A549 (cell line): ENCODE data around the gene SUPV3L1.

Experiments
- CEBPB ChIP-seq, 2 experiments: fragments of >200 bp in 1 of 2; sonication (Bioruptor Twin) in 1 of 2; formaldehyde crosslinking in 1 of 2; IDR thresholded peaks; 2 replicates each; pipeline ENCODE4 v1.6.1; 2012 to 2016
- CTCF ChIP-seq: fragments of >200 bp; sonication (Bioruptor Twin); formaldehyde crosslinking; IDR thresholded peaks from 3 replicates; pipeline ENCODE4 v1.5.1; 2016
- EP300 ChIP-seq, 2 experiments: fragments of >200 bp; sonication (Bioruptor Twin); formaldehyde crosslinking; IDR thresholded peaks; 2 replicates in 1 of 2; 3 replicates in 1 of 2; pipeline ENCODE4 v1.6.1; 2016 to 2017
- FOSL2 ChIP-seq, 2 experiments: fragments of 450-650 bp in 1 of 2; fragments of >200 bp in 1 of 2; sonication (Bioruptor Twin) in 1 of 2; formaldehyde crosslinking; IDR thresholded peaks; 2 replicates each; pipeline versions ENCODE4 v1.5.0 to v1.6.1; 2016 to 2020; ENCODE audit warnings: mild to moderate bottlenecking in 1 of 2, moderate library complexity in 1 of 2
- HDAC2 ChIP-seq: fragments of 200-600 bp; sonication (generic); IDR thresholded peaks from 2 replicates; pipeline ENCODE4 v1.6.1; 2016
- MAFK ChIP-seq: fragments of 450-650 bp; IDR thresholded peaks from 2 replicates; pipeline ENCODE4 v1.6.1; 2014; ENCODE audit not compliant: partially characterized antibody
- MAX ChIP-seq: IDR thresholded peaks from 2 replicates; pipeline ENCODE4 v1.6.1; 2012
- POLR2A ChIP-seq: IDR thresholded peaks from 2 replicates; pipeline ENCODE4 v1.6.1; 2012; ENCODE audit warnings: mild to moderate bottlenecking, low read length
- RAD21 ChIP-seq, 2 experiments: fragments of >200 bp in 1 of 2; sonication (Bioruptor Twin) in 1 of 2; formaldehyde crosslinking in 1 of 2; IDR thresholded peaks in 1 of 2; conservative IDR thresholded peaks in 1 of 2; 2 replicates in 1 of 2; 3 replicates in 1 of 2; pipeline ENCODE4 v1.6.1; 2012 to 2018; ENCODE audit warnings: inconsistent platforms in 1 of 2
- RFX5 ChIP-seq: fragments of 450-650 bp; IDR thresholded peaks from 2 replicates; pipeline ENCODE4 v1.7.1; 2014; ENCODE audit warnings: antibody characterized with exemption, mild to moderate bottlenecking, moderate library complexity
- SMC3 ChIP-seq: fragments of >200 bp; sonication (Bioruptor Twin); formaldehyde crosslinking; IDR thresholded peaks from 3 replicates; pipeline ENCODE4 v1.6.1; 2018; ENCODE audit warnings: inconsistent platforms
- TFCP2L1 ChIP-seq: fragments of 250-450 bp; sonication (Bioruptor Pico); IDR thresholded peaks from 2 replicates; pipeline ENCODE4 v1.5.0; 2021; ENCODE audit warnings: mild to moderate bottlenecking

- TF ChIP-seq MAX (no peak), CTCF (no peak), RFX5 (no peak), POLR2A (no peak), TFCP2L1 (CRISPR knock-in tag) (no peak), RAD21 (conservative IDR thresholded peaks at IDR 0.05 in 1 of 2, IDR thresholded peaks at IDR 0.05 in 1 of 2) (no peak), SMC3 (no peak), FOSL2 (IDR thresholded peaks at IDR 0.05) (no peak), FOSL2 (CRISPR knock-in tag; IDR thresholded peaks at IDR 0.05) (no peak), EP300 (IDR thresholded peaks at IDR 0.05) (no peak), MAFK (no peak), CEBPB (IDR thresholded peaks at IDR 0.05) (no peak), HDAC2 (no peak)
These were observed 31.5 kb downstream of the SUPV3L1 start for GRCh38 chr10:69211524-69211923.
